ENCODE measurements around the gene BFSP2.
A peak's percentile ranks its signal among the peaks of the same experiment; 100 is the strongest.
"Not testable (repeated sequence)": the region's sequence is repeated elsewhere in the genome, so short reads cannot be mapped to it uniquely, and the experiment has no call there.

Gene BFSP2

DNA sequence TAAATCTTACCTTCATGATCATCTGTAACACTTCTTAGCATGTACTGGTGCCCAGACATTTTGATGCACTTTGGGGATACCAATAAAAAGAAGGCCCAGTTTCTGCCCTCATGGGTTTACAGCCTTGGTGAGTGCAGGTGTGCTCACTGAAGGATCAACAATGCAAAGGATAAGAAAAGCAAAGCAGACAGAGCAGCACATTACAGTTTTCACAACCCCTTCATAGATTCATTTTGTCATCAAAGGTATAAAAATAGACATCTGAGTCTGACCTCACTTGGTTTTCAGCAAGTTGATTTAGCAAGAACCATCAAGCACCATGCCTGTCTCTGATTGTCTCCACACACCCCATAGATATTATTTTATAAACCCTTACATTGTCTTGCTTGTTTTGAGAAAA lies 77.6 kb downstream of the BFSP2 start:
- DNase-seq (ENCODE audit: extremely low read depth in 1 of 2, low read depth in 1 of 2) = no peak

GRCh38 chr3:133478624-133479023 lies 78.8 kb downstream of the BFSP2 start:
- DNase-seq (ENCODE audit: extremely low read depth in 1 of 2, low read depth in 1 of 2) = no peak

- DNase-seq (ENCODE audit: extremely low read depth in 1 of 2, low read depth in 1 of 2) = no peak
Observed at GRCh38 chr3:133479401-133479800, 79.5 kb downstream of the BFSP2 start.

DNA sequence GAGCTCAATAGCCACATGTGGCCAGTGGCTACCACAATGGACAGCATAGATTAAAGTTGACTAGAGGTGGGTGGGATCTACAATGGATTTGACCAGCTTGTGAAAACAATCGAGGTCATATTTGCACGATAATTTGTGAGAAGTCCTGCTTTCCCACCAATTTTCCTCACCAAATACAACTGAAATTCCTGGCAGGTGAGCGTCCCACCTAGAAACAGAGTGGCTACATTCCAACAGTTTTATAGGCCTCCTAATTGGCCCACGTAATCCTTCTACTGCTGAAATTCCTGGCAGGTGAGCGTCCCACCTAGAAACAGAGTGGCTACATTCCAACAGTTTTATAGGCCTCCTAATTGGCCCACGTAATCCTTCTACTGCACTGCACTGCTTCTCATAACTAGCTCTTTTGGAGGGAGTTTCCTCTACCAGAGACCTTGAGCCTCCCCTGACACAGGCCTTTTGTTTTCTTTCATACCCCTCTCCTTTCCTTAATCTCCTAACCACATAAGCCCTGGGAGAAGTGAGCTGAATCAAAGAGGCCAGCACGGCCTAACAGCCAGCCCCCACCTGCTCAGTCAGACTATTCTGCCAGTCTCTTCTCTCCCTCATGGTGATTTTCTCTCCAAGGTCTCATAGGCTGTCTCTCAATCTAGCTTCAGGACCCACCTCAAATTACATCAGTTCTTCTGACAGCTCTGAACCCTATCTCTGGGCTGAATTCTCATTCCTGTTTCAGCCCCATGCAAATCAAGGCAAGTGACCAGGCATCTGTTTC lies 80.2 kb downstream of the BFSP2 start:
- DNase-seq (ENCODE audit: extremely low read depth in 1 of 2, low read depth in 1 of 2) = no peak

GRCh38 chr3:133482474-133482873 lies 82.6 kb downstream of the BFSP2 start:
- not testable (repeated sequence) for DNase-seq (ENCODE audit: extremely low read depth in 1 of 2, low read depth in 1 of 2)

DNA sequence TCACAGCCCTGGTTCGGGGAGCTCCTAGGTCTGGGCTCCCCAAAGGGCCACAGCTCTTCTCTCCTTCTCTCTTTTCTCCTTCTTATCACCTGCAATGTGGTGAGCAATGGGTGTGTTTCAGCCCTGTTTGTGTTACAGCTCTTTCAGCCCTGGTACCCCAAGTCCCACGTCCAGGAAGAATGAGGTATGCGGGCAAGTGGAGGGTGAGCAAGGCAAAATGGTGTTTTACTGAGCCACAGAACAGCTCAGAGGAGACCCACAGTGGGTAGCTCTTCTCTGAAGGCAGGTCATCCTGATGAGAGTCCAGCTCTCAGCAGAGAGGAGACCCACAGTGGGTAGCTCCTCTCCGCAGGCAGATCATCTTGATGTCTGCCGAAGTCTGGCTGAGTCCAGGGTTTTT lies 86.8 kb downstream of the BFSP2 start:
- DNase-seq (ENCODE audit: extremely low read depth in 1 of 2, low read depth in 1 of 2) = no peak

DNA sequence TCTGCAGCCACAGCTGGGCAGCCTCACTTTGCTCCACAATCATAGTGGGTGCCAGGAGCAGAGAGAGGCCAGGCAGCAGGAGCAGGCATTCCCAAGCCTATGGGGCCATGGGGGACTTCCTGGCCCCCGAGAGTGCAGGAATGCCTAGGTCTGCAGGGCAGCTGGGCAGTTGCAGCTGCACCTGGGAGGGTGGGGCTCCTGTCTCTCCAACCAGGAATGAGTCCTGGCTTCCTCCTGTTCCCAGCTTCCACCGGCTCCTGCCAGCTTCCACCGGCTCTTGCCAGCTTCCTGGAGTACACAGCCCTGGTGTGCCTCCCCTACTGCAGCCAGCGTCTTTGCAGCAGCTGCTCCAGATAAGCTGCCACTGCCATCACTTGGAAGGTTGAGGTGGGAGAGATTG lies 87.3 kb downstream of the BFSP2 start:
- DNase-seq (ENCODE audit: extremely low read depth in 1 of 2, low read depth in 1 of 2) = no peak

- peak; percentile 34 to 35 for DNase-seq (ENCODE audit: extremely low read depth in 1 of 2, low read depth in 1 of 2)
Observed at GRCh38 chr3:133487920-133488540, 88.2 kb downstream of the BFSP2 start.

- DNase-seq (ENCODE audit: extremely low read depth in 1 of 2, low read depth in 1 of 2) = no peak
Observed at GRCh38 chr3:133488785-133489367, 89.0 kb downstream of the BFSP2 start.

- no peak for DNase-seq (ENCODE audit: extremely low read depth in 1 of 2, low read depth in 1 of 2)
Observed at GRCh38 chr3:133489466-133490085, 89.7 kb downstream of the BFSP2 start.

DNA sequence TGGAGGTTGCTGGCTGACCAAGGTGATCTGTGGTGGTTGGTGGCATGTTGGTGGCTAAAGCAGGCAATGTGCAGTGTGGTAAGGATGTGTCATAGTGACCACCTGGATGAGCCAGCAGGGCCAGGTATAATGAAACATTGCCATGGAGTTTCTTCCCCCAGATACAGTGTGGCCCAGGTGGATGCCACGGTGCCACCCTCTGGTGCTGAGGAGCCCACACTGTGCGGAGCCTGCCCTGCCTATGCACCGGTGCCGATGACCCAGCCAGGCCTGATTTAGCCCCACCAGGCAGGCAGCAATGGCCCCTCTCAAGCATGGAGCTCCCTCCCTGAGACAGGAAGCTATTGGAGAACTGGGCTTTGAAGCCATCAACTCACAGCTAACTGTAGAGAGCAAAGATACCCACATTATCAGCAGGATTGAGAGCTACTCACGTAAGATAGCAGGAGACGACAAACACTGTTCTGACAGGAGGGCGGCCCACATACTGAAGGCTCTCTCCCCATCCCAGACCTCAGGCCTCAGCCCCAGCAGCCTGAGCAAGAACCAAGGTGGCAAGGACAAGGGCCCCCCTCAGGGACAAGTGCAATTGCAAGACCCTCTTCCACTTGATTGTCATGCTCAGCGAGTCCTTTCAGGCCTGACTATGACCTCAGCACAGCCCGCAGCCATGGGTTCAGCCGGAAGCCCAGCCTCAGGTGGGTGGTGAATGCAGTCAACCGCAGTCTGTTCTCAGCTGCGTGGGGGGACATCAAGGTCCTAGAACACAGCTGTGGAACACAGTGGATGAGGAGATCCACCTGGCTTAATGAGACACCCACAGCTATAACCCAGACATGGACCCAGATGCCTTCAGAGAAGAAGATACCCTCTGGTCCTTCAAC lies 90.9 kb downstream of the BFSP2 start:
- DNase-seq (ENCODE audit: extremely low read depth in 1 of 2, low read depth in 1 of 2) = peak; percentile 36 to 40

DNA sequence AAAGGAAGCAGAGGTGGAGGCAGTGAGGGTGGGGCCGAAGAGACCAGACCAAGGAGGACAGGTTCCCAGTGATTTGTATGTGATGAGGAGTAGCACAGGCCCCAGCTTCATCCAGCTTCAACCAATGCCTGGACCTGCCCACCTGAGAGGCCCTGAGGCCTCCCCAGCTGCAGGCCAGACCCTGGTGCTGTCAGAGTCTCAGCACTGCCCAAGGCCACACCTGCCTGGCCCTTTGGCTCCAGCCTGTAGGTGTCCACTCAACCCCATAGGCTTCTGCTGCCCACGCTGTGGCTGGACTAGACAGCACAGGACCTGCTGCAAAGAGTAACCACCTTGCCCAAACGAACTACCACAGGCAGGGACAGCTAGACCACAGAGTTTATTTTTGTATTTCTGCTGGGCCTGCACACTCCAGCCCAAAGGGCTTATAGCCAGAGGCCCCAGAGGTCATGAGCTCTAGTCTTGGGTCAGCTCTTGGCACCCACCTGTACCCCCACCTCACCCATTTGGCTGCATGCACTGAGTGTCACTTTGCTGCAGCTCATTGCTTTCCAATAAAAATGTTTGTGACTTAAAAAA lies 91.7 kb downstream of the BFSP2 start:
- DNase-seq (ENCODE audit: extremely low read depth in 1 of 2, low read depth in 1 of 2) = no peak

- DNase-seq (ENCODE audit: extremely low read depth in 1 of 2, low read depth in 1 of 2) = no peak
Observed at GRCh38 chr3:133492159-133492741, 92.4 kb downstream of the BFSP2 start.

DNA sequence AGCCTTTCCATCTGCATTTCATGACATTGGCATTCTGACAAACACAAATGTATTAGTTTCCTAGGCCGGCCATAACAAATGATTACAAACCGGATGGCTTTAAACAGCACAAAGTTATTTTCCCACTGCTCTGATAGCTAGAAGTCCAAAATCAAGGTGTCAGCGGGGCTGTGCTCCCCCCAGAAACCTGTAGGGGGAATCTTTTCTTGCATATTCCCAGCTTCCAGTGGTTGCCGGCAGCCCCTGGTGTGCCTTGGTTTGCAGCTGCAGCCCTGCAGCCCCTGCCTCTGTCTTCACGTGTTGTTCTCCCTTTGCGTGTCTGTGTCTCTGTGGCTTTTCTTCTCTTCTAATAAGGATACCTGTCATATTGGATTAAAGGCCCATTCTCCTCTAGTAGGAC lies 94.6 kb downstream of the BFSP2 start:
- no peak for DNase-seq (ENCODE audit: extremely low read depth in 1 of 2, low read depth in 1 of 2)

GRCh38 chr3:133502542-133502941 lies 102.7 kb downstream of the BFSP2 start:
- DNase-seq (ENCODE audit: extremely low read depth in 1 of 2, low read depth in 1 of 2) = not testable (repeated sequence)

- no peak for DNase-seq (ENCODE audit: extremely low read depth in 1 of 2, low read depth in 1 of 2)
Observed at GRCh38 chr3:133503409-133503808, 103.6 kb downstream of the BFSP2 start.

DNA sequence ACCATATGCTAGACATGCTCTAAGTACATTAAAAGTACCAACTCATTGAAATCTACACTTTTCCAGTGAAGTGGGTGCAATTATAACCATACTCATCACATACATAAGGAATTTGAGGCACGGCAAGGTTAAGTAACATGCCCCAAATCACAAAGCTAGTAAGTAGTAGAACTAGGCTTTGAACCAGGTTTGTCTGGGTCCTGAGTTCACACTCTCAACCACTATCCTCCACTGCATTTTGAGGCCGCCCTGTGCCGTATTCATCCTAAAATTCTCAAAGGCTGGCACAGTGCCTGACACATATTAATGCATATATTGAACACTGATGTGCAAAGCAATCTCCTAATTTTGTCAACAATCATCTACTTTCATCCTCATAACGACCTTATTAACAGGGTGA lies 104.9 kb downstream of the BFSP2 start:
- no peak for DNase-seq (ENCODE audit: extremely low read depth in 1 of 2, low read depth in 1 of 2)

GRCh38 chr3:133505813-133506212 lies 106.0 kb downstream of the BFSP2 start:
- DNase-seq (ENCODE audit: extremely low read depth in 1 of 2, low read depth in 1 of 2) = no peak

DNA sequence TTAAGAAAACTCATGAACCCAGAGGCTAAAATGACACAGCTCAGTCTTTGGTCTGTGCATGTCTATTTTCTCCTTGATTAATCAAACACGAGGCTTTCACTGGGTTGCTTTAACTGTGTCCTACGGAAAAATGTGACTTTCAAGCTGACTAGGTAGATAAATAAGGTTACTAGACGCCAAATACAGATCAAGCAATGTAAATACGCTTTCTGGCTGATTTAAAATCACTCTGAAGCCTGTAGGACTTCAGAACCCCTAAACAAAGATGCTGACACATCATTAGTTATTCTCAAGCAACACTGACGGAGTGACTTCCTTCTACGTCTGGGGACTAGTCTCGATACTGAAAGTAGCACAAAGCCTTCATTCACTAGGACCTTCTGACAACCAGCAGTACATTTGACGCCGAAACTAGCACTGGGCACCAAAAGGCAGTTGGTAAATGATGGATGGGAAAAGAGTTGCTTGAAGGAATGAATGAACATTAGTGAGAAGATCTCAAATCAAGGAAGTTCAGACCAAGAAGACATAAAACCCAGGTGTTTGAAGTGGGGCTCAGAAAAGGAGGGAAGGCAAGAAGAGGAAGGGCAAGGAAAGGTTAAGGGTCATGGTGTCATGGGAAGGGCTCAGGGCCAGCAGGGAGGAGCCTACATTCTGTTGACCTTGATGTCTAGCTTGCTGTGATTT lies 106.5 kb downstream of the BFSP2 start:
- no peak for DNase-seq (ENCODE audit: extremely low read depth in 1 of 2, low read depth in 1 of 2)

Data from activated CD8-positive, alpha-beta memory T cell treated with anti-CD3 and anti-CD28 coated beads for 1 hour (primary cell).